Body of pancreas (tissue), 4 donors: ENCODE measurements around the gene VTCN1.

Experiments
- POLR2A ChIP-seq, 3 donors: fragments of 450-650 bp; IDR thresholded peaks; one replicate each; pipeline ENCODE4 v1.6.1; 2016; ENCODE audit warnings: antibody characterized with exemption in 3 of 3, mild to moderate bottlenecking in 2 of 3
- TF ChIP-seq, protein P1 (sequence below), 7 experiments: fragments of 450-650 bp in 4 of 7; fragments of 200-600 bp in 3 of 7; sonication (generic) in 3 of 7; IDR thresholded peaks; one replicate each; pipeline ENCODE4 v1.5.1; 2016 to 2019; ENCODE audit warnings: antibody characterized with exemption in 7 of 7

- TF ChIP-seq, protein P1, sequence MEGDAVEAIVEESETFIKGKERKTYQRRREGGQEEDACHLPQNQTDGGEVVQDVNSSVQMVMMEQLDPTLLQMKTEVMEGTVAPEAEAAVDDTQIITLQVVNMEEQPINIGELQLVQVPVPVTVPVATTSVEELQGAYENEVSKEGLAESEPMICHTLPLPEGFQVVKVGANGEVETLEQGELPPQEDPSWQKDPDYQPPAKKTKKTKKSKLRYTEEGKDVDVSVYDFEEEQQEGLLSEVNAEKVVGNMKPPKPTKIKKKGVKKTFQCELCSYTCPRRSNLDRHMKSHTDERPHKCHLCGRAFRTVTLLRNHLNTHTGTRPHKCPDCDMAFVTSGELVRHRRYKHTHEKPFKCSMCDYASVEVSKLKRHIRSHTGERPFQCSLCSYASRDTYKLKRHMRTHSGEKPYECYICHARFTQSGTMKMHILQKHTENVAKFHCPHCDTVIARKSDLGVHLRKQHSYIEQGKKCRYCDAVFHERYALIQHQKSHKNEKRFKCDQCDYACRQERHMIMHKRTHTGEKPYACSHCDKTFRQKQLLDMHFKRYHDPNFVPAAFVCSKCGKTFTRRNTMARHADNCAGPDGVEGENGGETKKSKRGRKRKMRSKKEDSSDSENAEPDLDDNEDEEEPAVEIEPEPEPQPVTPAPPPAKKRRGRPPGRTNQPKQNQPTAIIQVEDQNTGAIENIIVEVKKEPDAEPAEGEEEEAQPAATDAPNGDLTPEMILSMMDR (IDR thresholded peaks at IDR 0.05) = no peak
- TF ChIP-seq POLR2A (IDR thresholded peaks at IDR 0.05) = no peak
These were observed 73.4 kb downstream of the VTCN1 start for GRCh38 chr1:117137281-117137855.
